ENCODE measurements around the gene KCNAB1.

Gene KCNAB1

DNA sequence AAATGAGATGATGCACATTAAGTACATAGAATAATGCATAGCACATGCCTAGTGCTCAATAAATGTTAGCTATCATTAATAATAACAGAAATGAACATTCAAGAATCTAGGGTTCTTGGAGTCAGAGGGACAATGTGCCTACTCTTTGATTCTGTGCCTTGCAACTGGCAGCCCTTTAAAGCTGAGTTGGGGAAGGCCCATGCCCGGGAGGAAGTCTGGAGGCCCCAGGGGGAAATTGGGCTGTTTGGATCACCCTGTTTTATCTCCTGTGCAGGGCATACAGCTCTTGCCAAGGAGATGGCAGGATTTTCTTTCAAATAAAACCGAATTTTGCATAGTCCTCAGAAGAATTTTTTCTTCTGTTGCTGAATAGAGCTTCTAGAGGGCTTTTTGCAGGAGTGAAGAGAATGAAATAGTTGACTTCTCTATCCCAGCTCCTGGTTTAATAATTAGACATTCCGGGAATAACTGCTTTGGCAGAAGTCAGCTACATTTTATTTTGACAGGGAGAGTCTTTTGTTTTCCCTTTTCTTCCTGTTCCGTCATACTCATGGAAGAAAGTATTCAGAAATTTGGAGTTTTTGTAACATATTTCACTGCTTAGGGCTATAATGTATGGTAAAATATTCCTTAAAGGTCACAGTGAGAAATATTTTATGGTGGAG, 18.0 kb upstream of the KCNAB1 start:
- TF ChIP-seq EZH2phosphoT487 (conservative IDR thresholded peaks at IDR 0.05; ENCODE audit: low read length): no peak
- TF ChIP-seq, protein P1, sequence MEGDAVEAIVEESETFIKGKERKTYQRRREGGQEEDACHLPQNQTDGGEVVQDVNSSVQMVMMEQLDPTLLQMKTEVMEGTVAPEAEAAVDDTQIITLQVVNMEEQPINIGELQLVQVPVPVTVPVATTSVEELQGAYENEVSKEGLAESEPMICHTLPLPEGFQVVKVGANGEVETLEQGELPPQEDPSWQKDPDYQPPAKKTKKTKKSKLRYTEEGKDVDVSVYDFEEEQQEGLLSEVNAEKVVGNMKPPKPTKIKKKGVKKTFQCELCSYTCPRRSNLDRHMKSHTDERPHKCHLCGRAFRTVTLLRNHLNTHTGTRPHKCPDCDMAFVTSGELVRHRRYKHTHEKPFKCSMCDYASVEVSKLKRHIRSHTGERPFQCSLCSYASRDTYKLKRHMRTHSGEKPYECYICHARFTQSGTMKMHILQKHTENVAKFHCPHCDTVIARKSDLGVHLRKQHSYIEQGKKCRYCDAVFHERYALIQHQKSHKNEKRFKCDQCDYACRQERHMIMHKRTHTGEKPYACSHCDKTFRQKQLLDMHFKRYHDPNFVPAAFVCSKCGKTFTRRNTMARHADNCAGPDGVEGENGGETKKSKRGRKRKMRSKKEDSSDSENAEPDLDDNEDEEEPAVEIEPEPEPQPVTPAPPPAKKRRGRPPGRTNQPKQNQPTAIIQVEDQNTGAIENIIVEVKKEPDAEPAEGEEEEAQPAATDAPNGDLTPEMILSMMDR (IDR thresholded peaks at IDR 0.05; ENCODE audit: insufficient read depth, low read length, poor library complexity, severe bottlenecking): no peak
- Histone ChIP-seq H3K36me3 (ENCODE audit: low read length) (no peaks in the 10 kb centered on the region), H3K9me3 (ENCODE audit: insufficient read depth, low read length) (no peaks in the 10 kb centered on the region), H3K27ac (ENCODE audit: low read depth, low read length) (no peak overlapping the region), H2AFZ (ENCODE audit: low read depth, low read length, severe bottlenecking) (no peak overlapping the region), H3K27me3 (ENCODE audit: low read length) (no peaks in the 10 kb centered on the region), H3K9ac (ENCODE audit: low read length) (no peak overlapping the region), H3K4me2 (ENCODE audit: low read depth, low read length, poor library complexity, severe bottlenecking) (no peak overlapping the region), H4K20me1 (ENCODE audit: low read depth, low read length) (no peaks in the 10 kb centered on the region), H3K79me2 (ENCODE audit: insufficient read depth, low read length) (no peaks in the 10 kb centered on the region), H3F3A (ENCODE audit: insufficient read depth) (no peaks in the 10 kb centered on the region), H3K4me3 (ENCODE audit: insufficient read depth, low read length, poor library complexity, severe bottlenecking) (no peak overlapping the region), H3K9me2 (replicated peaks; ENCODE audit: insufficient read depth, low read length) (no peaks in the 10 kb centered on the region)

DNA sequence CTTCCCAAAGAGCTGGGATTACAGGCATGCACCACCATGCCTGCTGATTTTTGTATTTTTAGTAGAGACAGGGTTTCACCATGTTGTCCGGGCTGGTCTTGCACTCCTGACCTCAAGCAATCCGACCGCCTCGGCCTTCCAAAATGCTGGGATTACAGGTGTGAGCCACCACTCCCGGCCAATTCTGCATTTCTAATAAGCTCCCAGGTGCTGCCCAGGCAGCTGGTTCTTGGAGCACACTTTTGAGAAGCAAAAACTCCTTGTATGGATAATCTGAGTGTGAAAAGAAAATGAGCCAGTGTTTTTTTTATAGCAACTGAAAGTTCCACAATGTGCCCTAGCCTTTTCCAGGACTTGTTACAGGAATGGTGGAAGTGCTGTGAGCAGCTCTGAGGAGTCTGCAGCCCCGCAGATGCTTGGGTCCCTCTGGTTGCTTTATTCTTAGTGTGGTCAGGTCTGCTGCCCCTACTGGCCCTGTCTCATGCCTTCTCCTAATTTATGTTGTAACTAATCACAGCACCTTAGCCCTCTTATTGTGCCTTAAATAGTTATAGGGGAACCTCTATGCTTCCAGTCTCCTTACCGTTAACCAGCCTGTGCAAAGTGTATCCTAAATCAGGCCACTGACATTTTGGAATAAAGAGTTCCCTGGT, 13.5 kb upstream of the KCNAB1 start:
- Histone ChIP-seq H3F3A (ENCODE audit: insufficient read depth) (no peaks in the 10 kb centered on the region), H3K27ac (ENCODE audit: low read depth, low read length) (no peak overlapping the region), H3K27me3 (ENCODE audit: low read length) (no peaks in the 10 kb centered on the region), H3K36me3 (ENCODE audit: low read length) (no peaks in the 10 kb centered on the region), H2AFZ (ENCODE audit: low read depth, low read length, severe bottlenecking) (no peak overlapping the region), H4K20me1 (ENCODE audit: low read depth, low read length) (no peaks in the 10 kb centered on the region), H3K79me2 (ENCODE audit: insufficient read depth, low read length) (no peaks in the 10 kb centered on the region), H3K4me2 (ENCODE audit: low read depth, low read length, poor library complexity, severe bottlenecking) (no peak overlapping the region), H3K9me2 (replicated peaks; ENCODE audit: insufficient read depth, low read length) (no peaks in the 10 kb centered on the region), H3K9me3 (ENCODE audit: insufficient read depth, low read length) (no peaks in the 10 kb centered on the region), H3K4me3 (ENCODE audit: insufficient read depth, low read length, poor library complexity, severe bottlenecking) (no peak overlapping the region), H3K9ac (ENCODE audit: low read length) (no peak overlapping the region)
- TF ChIP-seq, protein P1 (IDR thresholded peaks at IDR 0.05; ENCODE audit: insufficient read depth, low read length, poor library complexity, severe bottlenecking): no peak
- TF ChIP-seq EZH2phosphoT487 (conservative IDR thresholded peaks at IDR 0.05; ENCODE audit: low read length): no peak

DNA sequence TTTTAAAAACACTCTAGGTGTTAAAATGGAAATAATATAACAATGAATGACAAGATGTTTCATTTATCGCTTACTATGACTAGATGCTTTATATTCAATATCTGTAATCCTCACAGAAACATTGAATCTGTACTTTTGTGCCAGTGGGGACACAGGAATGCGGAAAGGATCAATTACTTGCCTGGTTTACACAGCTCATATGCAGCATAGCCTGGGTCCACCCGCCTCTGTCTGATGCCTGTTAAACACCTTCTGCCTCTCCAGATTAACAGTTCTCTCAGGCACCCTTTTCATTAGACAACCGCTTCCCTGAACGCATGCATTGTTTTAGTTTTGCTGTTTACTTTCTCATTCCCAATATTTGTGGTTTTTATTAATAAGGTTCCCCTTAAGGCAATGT, 12.9 kb upstream of the KCNAB1 start:
- no peak for TF ChIP-seq EZH2phosphoT487 (conservative IDR thresholded peaks at IDR 0.05; ENCODE audit: low read length)
- TF ChIP-seq, protein P1 (IDR thresholded peaks at IDR 0.05; ENCODE audit: insufficient read depth, low read length, poor library complexity, severe bottlenecking): no peak
- Histone ChIP-seq H3K9me3 (ENCODE audit: insufficient read depth, low read length) (no peaks in the 10 kb centered on the region), H3K4me3 (ENCODE audit: insufficient read depth, low read length, poor library complexity, severe bottlenecking) (no peak overlapping the region), H2AFZ (ENCODE audit: low read depth, low read length, severe bottlenecking) (no peak overlapping the region), H3K9me2 (replicated peaks; ENCODE audit: insufficient read depth, low read length) (no peaks in the 10 kb centered on the region), H3K27ac (ENCODE audit: low read depth, low read length) (no peak overlapping the region), H3K4me2 (ENCODE audit: low read depth, low read length, poor library complexity, severe bottlenecking) (no peak overlapping the region), H3K79me2 (ENCODE audit: insufficient read depth, low read length) (no peaks in the 10 kb centered on the region), H3K27me3 (ENCODE audit: low read length) (no peaks in the 10 kb centered on the region), H4K20me1 (ENCODE audit: low read depth, low read length) (no peaks in the 10 kb centered on the region), H3K9ac (ENCODE audit: low read length) (no peak overlapping the region), H3K36me3 (ENCODE audit: low read length) (no peaks in the 10 kb centered on the region), H3F3A (ENCODE audit: insufficient read depth) (no peaks in the 10 kb centered on the region)
